Keratinocyte (primary cell): ENCODE results near the gene FAF1. TPM values are rescaled to one million over a fixed set of nuclear protein-coding genes. Genes with fewer than 3 reads are reported as not detected.

Experiments
- DNase-seq: peaks from one replicate; pipeline ENCODE4 v3.0.0-alpha.2; 2011; ENCODE audit warnings: low read depth, missing footprints, low spot score
- FAIRE-seq: peaks from 2 replicates; lab custom pipeline; 2011; peaks lifted over from hg19 to GRCh38; lab: Jason Lieb, UNC
- H2AFZ ChIP-seq: 2 replicates; pipeline ENCODE4 v1.6.0; 2012; ENCODE audit warnings: low read length, control low read depth, inconsistent platforms; ENCODE audit not compliant: control insufficient read depth
- H3K27ac ChIP-seq: 2 replicates; pipeline ENCODE4 v1.5.1; 2011; ENCODE audit warnings: low read length; ENCODE audit not compliant: control insufficient read depth, insufficient read depth
- H3K27me3 ChIP-seq: 3 replicates; pipeline ENCODE4 v1.6.0; 2011; ENCODE audit warnings: low read length; ENCODE audit not compliant: control insufficient read depth, insufficient read depth; ENCODE audit errors: extremely low read depth
- H3K36me3 ChIP-seq, 2 experiments: 2 replicates in 1 of 2; 3 replicates in 1 of 2; pipeline ENCODE4 v1.5.1; 2011; ENCODE audit warnings: low read length in 2 of 2, mild to moderate bottlenecking in 1 of 2; ENCODE audit not compliant: control insufficient read depth in 2 of 2, insufficient read depth in 2 of 2; ENCODE audit errors: extremely low read depth in 1 of 2
- H3K4me1 ChIP-seq: 3 replicates; pipeline ENCODE4 v1.5.1; 2011; ENCODE audit warnings: low read length; ENCODE audit not compliant: control insufficient read depth, insufficient read depth; ENCODE audit errors: extremely low read depth
- H3K4me2 ChIP-seq: 3 replicates; pipeline ENCODE4 v1.6.0; 2011; ENCODE audit warnings: low read depth, low read length; ENCODE audit not compliant: control insufficient read depth, insufficient read depth; ENCODE audit errors: extremely low read depth
- H3K4me3 ChIP-seq, 3 experiments: fragments of 200-600 bp in 1 of 3; sonication (generic) in 1 of 3; 2 replicates in 2 of 3; 3 replicates in 1 of 3; pipeline ENCODE4 v1.5.1; 2011 to 2016; ENCODE audit warnings: low read length in 3 of 3, mild to moderate bottlenecking in 3 of 3, control low read depth in 2 of 3, inconsistent platforms in 1 of 3, low read depth in 1 of 3, mixed read lengths in 1 of 3, mixed run types in 1 of 3, moderate library complexity in 1 of 3; ENCODE audit not compliant: control insufficient read depth in 2 of 3, insufficient read depth in 2 of 3; ENCODE audit errors: extremely low read depth in 1 of 3
- H3K79me2 ChIP-seq: 2 replicates; pipeline ENCODE4 v1.6.0; 2012; ENCODE audit warnings: low read length; ENCODE audit not compliant: control insufficient read depth, insufficient read depth
- H3K9ac ChIP-seq: 3 replicates; pipeline ENCODE4 v1.6.0; 2011; ENCODE audit warnings: low read length; ENCODE audit not compliant: control insufficient read depth, insufficient read depth; ENCODE audit errors: extremely low read depth
- H3K9me1 ChIP-seq: 3 replicates; pipeline ENCODE4 v1.6.0; 2011; ENCODE audit warnings: low read length; ENCODE audit not compliant: control insufficient read depth, insufficient read depth; ENCODE audit errors: extremely low read depth
- H3K9me3 ChIP-seq: 2 replicates; pipeline ENCODE4 v1.5.1; 2012; ENCODE audit warnings: low read depth, low read length; ENCODE audit not compliant: control insufficient read depth
- H4K20me1 ChIP-seq: 3 replicates; pipeline ENCODE4 v1.6.0; 2011; ENCODE audit warnings: low read length; ENCODE audit not compliant: control insufficient read depth, insufficient read depth; ENCODE audit errors: extremely low read depth
- EZH2 ChIP-seq: IDR thresholded peaks from one replicate; pipeline ENCODE4 v1.6.1; 2012; ENCODE audit warnings: inconsistent platforms, mild to moderate bottlenecking, low read length, moderate library complexity
- dilution Hi-C: fragments of 300-500 bp; cut with MboI; formaldehyde crosslinking; loops from one replicate; pipeline ENCODE4 v1.7.0; 2020; ENCODE audit warnings: low sequenced_read_pairs; ENCODE audit not compliant: extremely low pct_ligation_motif_present
- polyA plus RNA-seq, 5 experiments: library from polyadenylated mRNA; depleted of rRNA in 3 of 5; stranded (reverse) in 3 of 5; stranded (forward) in 1 of 5; unstranded in 1 of 5; fragments of >200 nt; gene quantifications; 1 replicate in 1 of 5; 2 replicates in 3 of 5; 3 replicates in 1 of 5; pipeline versions ENCODE4 v1.2.1 to v1.2.3, GENCODE V29; 2011 to 2012; ENCODE audit warnings: missing spikeins in 2 of 5, low read depth in 1 of 5, low replicate concordance in 1 of 5
- TF ChIP-seq, protein P1 (sequence below), 3 experiments: IDR thresholded peaks in 1 of 3; conservative IDR thresholded peaks in 1 of 3; optimal IDR thresholded peaks in 1 of 3; 2 replicates in 2 of 3; 3 replicates in 1 of 3; pipeline versions ENCODE3 to v1.5.1; 2011; ENCODE audit warnings: low read length in 3 of 3, mild to moderate bottlenecking in 3 of 3, moderate library complexity in 2 of 3, control low read depth in 1 of 3, inconsistent platforms in 1 of 3; ENCODE audit not compliant: insufficient read depth in 2 of 3; ENCODE audit errors: extremely low read depth in 1 of 3

Gene FAF1
- polyA plus RNA-seq, 1 donor (not counting 4 experiments of a cell fraction or from before 2014, with no cell fraction given), result 33.1 TPM

- no peaks in the 10 kb centered on the region for H3K36me3 ChIP-seq
- H2AFZ ChIP-seq, result no peak overlapping the region
- H3K4me3 ChIP-seq, result no peak overlapping the region
- no peak overlapping the region for H3K9ac ChIP-seq
- FAIRE-seq (no peak), DNase-seq (no peak)
- H3K27me3 ChIP-seq, result peaks cover 53% of the 10 kb centered on the region
- H3K4me2 ChIP-seq, result no peak overlapping the region
- dilution Hi-C loops, result no loop called here
- H3K4me1 ChIP-seq, result no peaks in the 10 kb centered on the region
- no peak for TF ChIP-seq EZH2
- TF ChIP-seq, protein P1, sequence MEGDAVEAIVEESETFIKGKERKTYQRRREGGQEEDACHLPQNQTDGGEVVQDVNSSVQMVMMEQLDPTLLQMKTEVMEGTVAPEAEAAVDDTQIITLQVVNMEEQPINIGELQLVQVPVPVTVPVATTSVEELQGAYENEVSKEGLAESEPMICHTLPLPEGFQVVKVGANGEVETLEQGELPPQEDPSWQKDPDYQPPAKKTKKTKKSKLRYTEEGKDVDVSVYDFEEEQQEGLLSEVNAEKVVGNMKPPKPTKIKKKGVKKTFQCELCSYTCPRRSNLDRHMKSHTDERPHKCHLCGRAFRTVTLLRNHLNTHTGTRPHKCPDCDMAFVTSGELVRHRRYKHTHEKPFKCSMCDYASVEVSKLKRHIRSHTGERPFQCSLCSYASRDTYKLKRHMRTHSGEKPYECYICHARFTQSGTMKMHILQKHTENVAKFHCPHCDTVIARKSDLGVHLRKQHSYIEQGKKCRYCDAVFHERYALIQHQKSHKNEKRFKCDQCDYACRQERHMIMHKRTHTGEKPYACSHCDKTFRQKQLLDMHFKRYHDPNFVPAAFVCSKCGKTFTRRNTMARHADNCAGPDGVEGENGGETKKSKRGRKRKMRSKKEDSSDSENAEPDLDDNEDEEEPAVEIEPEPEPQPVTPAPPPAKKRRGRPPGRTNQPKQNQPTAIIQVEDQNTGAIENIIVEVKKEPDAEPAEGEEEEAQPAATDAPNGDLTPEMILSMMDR (optimal IDR thresholded peaks at IDR 0.05 in 1 of 3, IDR thresholded peaks at IDR 0.05 in 1 of 3, conservative IDR thresholded peaks at IDR 0.05 in 1 of 3; ENCODE audit: extremely low read depth in 1 of 3, insufficient read depth in 2 of 3, low read length in 3 of 3), result no peak
- no peaks in the 10 kb centered on the region for H3K9me1 ChIP-seq
- no peak overlapping the region for H3K27ac ChIP-seq
- H4K20me1 ChIP-seq, result peaks cover 2% of the 10 kb centered on the region
- H3K9me3 ChIP-seq, result no peaks in the 10 kb centered on the region
- H3K79me2 ChIP-seq, result no peaks in the 10 kb centered on the region
These were observed 547.1 kb downstream of the FAF1 start for GRCh38 chr1:50412813-50413476.

GRCh38 chr1:50405814-50406213 lies 554.3 kb downstream of the FAF1 start:
- dilution Hi-C loops, result no loop called here
- Histone ChIP-seq H4K20me1 (no peaks in the 10 kb centered on the region), H3K9me3 (no peaks in the 10 kb centered on the region), H3K9ac (no peak overlapping the region), H3K4me3 (no peak overlapping the region), H3K27ac (no peak overlapping the region), H3K27me3 (no peaks in the 10 kb centered on the region), H3K4me2 (no peak overlapping the region), H3K4me1 (no peaks in the 10 kb centered on the region), H2AFZ (no peak overlapping the region), H3K9me1 (no peaks in the 10 kb centered on the region), H3K36me3 (no peaks in the 10 kb centered on the region), H3K79me2 (no peaks in the 10 kb centered on the region)
- no peak for DNase-seq
- no peak for TF ChIP-seq EZH2
- FAIRE-seq, result no peak
